Measurements from ENCODE around the gene CLEC18C.
"Not testable (repeated sequence)": the region's sequence is repeated elsewhere in the genome, so short reads cannot be mapped to it uniquely, and the experiment has no call there.

The CLEC18C gene

GRCh38 chr16:70206382-70206781 is 32.8 kb downstream of the CLEC18C start:
- not testable (repeated sequence) for ATAC-seq, DNase-seq

GRCh38 chr16:70218586-70218985 is 45.0 kb downstream of the CLEC18C start:
- DNase-seq, ATAC-seq: not testable (repeated sequence)

DNA sequence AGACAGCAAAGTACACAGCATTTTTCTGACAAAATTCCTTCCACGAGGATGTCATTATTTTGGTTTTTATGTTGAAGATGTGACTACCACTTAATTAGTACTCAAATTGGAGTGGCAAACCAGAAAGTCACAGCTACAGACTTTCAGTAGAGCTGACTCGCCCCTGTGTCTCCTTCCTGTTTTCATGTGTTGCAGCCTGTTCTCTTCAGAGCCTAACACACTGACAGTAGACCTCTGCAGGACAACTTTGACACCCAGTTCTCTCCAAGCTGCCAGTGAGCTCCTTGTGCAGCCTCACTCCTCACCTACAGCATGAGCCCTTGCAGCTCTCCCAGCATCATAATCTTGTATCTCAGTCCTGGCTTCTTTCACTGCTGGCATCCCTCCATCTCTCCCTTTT is 49.0 kb downstream of the CLEC18C start:
- not testable (repeated sequence) for ATAC-seq

DNA sequence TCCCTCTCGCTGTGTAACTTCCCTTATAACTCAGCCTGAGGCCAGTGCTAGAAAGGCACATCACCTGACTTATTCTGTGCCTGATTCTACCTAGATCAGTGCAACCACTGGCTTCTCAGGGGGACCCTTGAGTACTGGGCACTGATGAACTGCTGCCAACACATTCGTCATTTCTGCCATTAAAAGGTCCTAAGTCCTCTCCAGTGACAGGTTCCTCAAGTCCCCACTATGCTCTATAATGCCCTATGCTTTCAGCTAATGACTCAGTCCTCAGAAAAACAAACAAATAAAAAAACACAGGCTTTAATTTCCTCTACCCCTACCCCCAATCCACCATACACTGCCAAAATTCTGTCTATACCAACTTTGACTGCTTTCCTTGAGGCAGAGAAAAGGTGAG is 49.6 kb downstream of the CLEC18C start:
- not testable (repeated sequence) for ATAC-seq, DNase-seq

More for the DNA sequence above, 49.0 kb downstream of the CLEC18C start:
- DNase-seq: not testable (repeated sequence)

- not testable (repeated sequence) for DNase-seq
Observed at GRCh38 chr16:70223971-70224513, 50.5 kb downstream of the CLEC18C start.

DNA sequence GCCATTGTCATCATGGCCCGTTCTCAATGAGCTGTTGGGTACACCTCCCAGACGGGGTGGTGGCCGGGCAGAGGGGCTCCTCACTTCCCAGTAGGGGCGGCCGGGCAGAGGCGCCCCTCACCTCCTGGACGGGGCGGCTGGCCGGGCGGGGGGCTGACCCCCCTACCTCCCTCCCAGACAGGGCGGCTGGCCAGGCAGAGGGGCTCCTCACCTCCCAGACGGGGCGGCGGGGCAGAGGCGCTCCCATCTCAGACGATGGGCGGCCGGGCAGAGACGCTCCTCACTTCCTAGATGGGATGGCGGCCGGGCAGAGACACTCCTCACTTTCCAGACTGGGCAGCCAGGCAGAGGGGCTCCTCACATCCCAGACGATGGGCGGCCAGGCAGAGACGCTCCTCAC is 51.1 kb downstream of the CLEC18C start:
- not testable (repeated sequence) for ATAC-seq, DNase-seq

More at GRCh38 chr16:70223971-70224513, 50.5 kb downstream of the CLEC18C start:
- ATAC-seq: not testable (repeated sequence)

GRCh38 chr16:70225430-70225829 is 51.8 kb downstream of the CLEC18C start:
- not testable (repeated sequence) for ATAC-seq, DNase-seq

GRCh38 chr16:70226024-70226423 is 52.4 kb downstream of the CLEC18C start:
- DNase-seq, ATAC-seq: not testable (repeated sequence)

GRCh38 chr16:70231831-70232230 is 58.2 kb downstream of the CLEC18C start:
- not testable (repeated sequence) for ATAC-seq, DNase-seq

Measured in stimulated activated naive CD8-positive, alpha-beta T cell treated with anti-CD3 and anti-CD28 coated beads, Interleukin-15, Interleukin-2, amounts not matched to agents 100 U/mL and 50 U/mL, for 24 hours (primary cell).